NCI-H82 (cell line): ENCODE data around the gene FOXI1.
"Not testable (repeated sequence)": the region's sequence is repeated elsewhere in the genome, so short reads cannot be mapped to it uniquely, and the experiment has no call there.

Source experiments
- DNase-seq: peaks from one replicate; lab custom pipeline; 2025; lab: John Stamatoyannopoulos, UW

Gene FOXI1

DNA sequence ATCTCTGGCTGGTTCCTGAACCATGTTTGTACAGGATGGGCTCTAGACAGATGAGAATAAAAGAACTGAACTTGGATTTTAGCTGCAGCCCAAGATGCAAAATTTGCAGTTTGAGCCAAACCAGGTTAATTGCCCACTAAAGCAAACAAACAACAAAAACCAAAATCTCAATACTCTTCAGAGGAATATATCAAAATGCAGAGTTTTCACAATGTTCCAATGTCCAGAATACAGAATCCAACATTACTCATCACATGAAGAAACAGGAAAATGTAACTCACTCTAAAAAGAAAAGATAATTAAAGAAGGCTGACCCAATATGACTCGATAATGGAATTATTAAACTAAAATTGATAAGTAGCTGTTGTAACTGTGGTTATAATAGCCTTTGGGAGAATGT lies 20.4 kb downstream of the FOXI1 start:
- DNase-seq, result no peak

DNA sequence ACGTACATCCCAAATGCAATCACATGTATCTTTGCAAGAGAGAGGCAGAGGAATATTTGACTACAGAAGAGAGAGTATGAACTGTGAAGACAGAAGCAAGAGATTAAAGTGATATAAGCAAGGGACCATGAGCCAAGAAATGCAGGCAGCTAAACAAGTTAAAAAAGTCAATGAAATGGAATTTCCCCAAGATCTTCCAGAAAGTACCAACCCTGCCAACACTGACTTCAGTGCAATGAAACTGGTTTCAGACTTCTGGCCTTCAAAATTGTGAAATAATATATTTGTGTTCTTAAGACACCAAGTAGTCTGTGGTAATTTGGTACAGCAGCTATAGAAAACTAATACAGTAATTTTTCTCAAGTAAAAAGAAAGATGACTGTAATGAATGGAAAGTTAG lies 20.9 kb downstream of the FOXI1 start:
- DNase-seq, result no peak

DNA sequence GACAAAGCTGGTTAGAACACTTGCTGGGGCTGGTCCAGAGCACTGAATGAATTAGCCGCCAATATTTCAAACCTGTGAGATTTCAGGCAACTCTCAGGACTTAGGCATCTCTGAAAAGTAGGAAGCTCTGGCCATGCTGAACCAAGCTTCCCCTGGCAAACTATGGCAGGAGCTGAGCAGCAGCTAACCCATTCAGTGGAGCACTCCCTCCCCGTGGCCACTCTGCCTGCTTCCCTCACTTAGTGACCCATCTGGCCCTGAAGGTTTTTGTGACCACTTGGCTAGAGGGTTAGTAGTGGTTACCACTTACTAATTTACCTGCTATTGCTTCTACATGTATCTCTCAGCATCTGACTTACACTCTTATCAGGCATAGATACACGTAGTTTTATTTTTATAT lies 25.5 kb downstream of the FOXI1 start:
- DNase-seq, result no peak

DNA sequence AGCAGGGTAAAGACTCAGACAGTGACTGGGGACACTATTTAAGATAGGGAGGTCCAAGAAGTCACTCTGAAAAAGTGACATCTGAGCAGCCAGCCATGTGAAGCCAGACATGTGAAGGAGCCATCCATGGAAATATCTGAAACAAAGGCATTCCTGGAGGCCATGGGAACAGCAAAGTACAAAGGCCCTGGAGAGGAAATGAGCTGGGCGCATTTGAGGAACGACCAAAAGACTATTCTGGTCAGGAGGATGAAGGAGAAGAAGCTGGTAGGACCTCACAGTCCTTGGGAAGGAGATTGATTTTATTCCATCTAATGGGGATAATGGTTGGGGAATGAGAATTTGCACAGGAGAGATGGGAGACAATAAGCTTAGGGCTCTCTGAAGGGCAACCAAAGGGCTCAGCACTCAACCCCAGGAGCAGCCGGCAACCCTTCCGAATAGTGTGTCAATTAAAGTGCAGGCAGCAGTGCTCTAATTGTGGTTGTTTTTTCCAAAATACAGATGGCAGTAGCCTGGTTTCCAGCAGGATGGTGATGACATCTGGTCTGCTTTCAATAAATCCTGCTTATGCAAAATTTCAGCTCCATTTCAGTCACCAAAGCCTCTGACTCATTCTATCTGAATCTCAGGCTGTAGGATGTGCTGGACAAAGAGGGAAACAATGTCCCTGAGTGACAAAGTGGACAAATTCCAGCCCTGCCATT lies 26.7 kb downstream of the FOXI1 start:
- peak; percentile 20 for DNase-seq

DNA sequence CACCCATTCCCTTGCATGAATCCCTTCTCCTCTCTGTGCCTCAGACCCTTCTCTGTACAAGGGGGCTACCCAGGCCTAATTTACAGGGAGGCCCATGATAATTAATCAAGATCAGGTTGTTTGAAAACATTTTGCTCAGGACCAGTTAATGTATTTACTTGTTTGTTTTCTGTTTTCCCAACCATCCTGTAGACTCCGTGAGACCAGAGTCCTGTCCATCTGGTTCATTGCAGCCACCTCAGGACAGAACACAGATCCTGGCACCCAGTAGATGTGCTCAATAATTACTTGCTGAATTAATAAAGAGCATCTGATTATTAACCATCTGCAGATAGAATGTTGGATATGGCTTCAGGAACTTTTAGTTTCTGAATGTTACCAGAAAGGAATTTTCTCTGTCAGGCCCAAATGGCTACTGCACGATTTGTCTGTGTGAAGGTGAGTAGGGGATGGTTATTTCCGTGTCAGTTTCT lies 27.3 kb downstream of the FOXI1 start:
- DNase-seq, result no peak

DNA sequence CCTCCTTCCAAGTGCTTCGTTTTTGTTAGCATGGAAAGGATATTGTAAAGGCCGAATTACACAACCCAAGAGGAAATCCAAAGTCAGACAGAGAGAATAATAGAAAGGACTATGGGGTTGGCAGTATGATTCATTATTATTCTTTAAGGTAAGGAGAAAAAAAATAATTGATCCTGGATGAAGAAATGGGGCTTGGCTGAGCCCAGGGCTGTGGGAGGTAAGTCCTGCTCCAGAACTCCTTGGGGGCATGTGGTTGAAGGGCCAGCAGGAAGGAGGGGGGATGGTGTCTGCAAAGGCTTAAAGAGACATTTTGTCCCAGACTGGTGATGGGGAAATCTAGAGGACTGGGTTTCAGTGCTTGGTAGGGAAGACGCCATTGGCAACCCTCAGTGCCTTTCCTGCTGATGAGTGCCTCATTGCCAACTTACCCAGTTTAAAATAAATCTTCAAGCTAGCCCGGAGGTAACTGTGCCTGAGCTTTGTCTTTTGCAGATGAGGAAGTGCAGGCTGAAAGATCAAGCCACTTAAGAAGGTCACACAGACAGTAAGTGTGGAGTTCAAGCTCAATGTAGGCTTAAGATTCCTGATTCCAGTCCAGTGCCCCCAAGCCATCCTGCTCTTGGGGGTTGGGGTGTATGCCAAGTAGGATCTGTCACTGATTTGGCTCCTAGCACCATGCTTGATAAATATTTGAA lies 30.2 kb downstream of the FOXI1 start:
- no peak for DNase-seq

DNA sequence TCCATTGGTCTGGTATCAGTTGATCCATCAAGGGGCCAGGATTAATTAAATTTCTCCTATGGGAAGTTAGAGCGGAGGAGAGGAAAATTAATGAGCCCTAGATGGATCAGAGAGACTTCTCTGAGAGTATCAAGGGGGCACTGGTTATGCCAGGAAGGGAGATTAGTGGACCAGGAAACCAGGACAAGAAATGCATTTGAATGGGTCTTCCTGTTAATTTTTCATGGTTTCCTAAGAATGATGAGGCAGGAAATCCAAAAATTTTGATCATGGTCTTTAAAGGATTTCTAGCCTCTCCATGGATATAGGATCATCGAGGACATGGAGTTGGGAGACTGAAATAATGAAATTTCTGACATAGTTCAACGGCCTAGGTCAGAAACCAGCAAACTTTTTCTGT lies 30.8 kb downstream of the FOXI1 start:
- DNase-seq, result no peak

DNA sequence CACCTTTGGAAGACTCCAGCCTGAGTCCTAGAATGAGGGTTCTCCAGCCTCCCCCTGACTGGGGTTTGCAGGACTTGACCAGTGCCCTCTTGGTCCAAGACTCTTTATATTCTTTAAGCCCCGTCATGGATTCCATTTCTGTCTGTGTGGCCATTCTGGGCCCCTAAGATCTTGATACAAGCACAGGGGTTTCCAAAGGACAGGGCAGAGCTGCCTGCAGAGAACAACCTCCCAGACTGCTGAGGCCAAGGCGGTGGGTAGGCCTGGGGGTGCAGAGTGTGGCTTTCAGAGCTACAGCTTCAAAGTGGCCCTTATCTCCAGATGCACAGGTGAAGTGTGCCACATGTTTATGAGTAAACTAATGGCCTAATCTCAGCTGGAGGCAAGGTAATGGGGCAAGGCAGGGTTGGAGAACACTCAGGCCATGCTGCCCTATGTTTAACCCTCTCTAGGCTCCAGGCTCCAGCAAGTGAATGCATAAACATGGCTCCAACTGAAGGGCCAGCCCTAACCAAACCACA lies 32.1 kb downstream of the FOXI1 start:
- no peak for DNase-seq

DNA sequence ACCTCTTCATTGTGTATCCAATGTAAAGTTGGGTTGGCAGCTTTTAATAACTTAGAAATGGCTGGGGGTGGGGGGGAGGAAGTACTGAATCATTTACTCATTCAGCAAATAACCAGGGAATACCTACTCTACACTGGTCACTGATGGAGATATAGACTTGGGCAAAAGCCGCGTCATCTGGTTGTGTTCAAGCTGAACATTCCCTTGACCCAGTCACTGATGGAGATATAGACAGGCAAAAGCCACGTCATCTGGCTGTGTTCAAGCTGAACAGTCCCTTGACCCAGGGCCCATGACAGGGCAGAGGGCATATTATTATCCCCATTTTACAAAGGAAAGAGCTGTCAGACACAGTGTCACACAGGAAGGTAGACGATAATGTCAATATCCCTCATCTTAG lies 32.6 kb downstream of the FOXI1 start:
- DNase-seq, result no peak

DNA sequence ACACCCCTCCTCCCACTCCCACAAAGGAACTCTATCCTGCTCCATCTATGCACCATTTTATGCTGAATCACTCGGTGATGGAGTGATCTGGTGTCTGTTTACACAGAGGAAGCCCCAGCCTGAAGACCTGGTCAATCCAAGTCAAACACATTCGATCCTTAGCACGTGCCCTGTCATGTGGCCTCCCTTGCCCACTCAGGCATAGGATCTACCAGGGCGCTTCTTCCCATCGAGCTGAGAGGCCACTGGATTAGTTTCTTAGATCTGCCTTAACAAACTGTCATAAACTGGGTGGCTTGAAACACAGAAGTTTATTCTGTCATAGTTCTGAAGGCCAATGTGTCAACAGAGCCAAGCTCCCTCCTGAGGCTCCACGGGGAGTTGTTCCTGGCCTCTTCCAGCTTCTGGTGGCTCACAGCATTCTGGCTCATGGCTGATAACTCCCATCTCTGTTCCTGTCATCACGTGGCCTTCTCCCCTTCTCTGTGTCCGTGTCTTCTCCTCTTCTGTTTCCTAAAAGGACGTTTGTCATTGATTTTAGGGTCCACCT lies 34.2 kb downstream of the FOXI1 start:
- DNase-seq, result no peak

DNA sequence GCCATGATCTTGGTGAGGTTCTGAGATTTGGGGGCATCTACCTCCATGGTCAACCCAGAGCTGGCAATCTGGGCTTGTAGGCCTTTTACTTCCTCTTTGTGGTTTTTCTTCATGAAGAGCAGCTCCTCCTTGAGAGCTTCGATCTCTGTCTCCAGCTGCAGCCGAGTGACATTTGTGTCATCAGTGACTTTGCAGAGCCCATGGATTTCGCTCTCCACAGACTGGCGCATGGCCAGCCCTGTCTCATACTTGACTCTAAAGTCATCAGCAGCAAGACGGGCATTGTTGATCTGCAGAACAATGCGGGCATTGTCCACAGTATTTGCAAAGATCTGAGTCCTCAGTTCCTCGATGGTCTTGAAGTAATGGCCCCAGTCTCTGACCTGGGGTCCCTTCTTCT lies 35.5 kb downstream of the FOXI1 start:
- not testable (repeated sequence) for DNase-seq

DNA sequence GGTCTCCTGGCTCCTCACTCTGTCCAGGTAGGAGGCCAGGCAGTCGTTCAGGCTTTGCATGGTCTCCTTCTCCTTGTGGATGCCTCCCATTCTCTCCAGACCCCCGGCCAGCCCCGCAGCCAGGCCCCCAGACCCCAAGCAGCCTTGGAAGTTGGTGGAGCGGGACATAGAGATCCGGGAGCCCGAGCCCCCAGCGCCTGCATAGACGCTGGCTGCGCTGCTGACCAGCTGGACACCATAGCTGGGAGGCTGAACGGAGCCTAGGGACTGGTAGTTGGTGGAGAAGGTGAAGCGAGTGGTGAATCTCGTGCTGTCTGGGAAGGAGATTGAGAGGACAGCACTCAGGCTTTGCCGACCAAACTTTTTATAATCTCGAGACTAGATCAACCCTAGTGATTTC lies 35.9 kb downstream of the FOXI1 start:
- DNase-seq, result no peak

DNA sequence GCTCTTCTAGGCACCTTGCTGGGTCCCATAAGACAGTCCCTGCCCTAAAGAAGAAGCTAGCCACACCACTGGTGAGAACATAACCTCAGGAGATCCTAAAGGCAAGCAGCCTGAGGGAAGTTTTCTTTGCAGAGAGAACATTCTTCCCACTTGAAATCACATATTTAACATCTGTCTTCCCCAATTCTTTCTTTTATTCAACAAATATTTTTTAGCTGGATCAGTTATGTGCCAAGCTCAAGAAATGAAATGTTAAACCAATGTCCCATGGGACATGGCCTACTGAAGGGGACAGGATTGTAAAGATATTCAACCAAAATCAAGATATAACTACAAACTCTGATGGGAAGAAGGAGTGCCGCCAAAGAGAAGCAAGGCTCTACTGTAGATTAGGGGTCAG lies 36.5 kb downstream of the FOXI1 start:
- DNase-seq, result no peak

DNA sequence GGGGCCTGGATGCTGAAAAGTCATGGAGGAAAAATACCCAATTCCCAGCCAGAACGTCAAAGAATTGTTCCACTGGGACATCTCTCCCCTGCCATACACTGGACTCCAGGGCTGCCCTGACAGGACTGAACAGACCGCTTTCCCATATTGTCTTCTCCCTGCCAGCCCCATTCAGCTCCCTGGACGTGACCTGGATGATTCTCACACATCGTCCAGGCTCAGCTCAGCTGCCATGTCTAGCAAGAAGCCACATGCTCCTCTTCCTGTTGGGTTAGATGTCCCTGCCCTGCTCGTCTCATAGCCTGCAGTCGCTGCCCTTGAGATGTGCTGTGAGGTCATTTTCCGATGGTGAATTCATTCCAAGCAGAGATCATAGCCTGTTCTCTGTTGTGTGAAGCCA lies 37.4 kb downstream of the FOXI1 start:
- no peak for DNase-seq

DNA sequence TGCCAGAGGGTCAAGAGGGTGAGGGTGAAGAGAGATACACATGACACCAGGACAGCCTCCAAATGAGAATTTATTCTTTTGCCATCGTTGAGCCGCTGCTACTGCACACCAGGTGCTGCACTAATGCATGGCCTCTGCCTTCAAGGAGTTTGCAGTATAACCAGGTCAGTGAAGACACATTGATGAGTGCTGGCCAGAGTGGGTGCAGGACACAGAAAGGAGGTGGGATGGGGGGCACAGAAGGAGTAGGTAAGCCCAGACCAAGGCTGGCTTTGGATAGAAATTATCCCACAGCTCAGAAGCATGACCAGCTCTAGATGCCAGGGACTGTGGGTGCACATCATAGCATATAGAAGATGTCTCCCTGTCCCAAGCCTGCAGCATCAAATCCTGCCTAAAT lies 38.0 kb downstream of the FOXI1 start:
- DNase-seq, result no peak

DNA sequence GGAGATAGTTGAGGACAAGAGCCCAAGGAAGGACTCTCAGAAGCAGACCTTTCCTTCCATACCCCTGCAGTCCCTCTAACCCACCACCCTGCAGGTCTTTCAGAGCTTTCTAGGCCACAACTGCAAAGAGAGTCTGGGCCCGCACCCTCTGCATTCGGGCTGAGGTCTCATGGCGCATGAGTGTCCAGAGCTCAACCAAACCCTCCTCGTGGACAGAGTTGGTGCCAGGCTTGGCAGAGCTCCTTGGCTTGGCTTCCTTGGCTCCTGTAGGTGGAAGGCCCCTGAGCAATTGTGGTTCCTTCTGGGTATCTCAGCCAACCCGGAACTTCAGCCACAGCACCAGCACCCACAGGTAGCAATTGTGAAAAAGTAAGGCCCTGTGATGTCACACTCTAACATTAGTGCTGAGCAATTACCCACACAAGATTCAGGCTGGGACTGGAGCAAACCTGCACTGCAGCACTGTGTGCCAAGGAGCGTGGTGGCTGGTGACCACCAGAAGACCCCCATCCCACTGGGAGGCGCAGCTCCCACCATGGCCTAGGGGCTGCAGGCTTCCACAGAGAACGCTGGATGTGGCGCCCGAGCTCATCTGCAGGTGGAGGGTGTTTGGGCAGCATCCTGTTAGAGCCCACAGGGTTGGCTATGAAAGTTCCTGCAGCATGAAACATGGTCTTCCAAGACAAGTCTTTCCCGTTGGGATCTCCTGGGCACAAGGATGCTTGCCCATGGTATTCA lies 38.8 kb downstream of the FOXI1 start:
- no peak for DNase-seq

DNA sequence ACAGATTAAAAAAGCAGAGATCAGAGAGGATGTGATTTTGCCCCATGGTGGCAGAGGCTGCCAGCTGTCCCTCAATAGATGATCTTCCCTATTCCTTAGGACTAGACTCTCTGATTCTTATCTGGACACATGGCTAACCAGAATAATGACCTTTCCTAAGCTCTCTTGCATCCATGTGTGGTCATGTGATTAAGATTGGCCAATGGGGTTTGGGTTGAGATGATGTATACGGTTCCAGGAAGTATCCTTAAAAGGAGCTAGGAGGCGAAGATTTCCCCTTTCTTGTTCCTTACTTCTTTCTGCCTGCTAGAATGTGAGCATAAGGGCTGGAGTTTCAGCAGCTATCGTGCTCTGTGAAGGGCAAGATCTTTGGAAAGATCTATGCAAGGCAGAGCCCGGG lies 39.8 kb downstream of the FOXI1 start:
- peak; percentile 27 for DNase-seq

DNA sequence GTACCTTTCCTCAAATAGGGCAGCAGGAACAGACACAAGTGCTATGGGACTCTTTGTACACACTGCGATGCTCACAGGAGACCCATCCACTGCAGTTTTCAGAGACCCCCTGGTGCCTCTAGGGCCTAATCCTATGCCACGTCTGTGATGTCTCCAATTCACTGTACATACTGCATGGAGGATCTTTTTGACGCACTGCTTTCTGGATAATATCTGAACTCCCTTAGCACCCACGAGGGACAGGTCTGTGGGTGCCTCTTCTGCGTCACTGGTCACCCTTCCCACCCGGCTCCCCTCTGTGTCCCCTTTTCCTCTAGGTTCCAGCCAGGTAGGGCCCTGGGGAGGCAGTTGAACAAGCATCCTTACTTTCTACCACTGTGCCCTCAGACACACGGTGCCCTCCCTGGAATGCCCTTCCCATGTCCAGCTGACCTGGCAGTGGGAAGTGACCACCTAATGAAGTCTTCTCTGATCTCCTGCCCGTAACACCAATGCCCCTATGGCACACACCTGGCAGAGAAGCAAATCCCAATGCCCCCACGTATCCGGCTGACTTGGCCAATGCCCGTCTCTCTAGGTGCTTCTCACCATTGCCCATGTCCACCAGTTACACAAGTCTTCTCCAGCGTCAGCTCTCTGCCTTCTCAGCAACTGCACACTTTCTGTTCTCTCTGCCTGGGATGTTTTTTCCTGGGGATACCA lies 41.5 kb downstream of the FOXI1 start:
- DNase-seq, result no peak

DNA sequence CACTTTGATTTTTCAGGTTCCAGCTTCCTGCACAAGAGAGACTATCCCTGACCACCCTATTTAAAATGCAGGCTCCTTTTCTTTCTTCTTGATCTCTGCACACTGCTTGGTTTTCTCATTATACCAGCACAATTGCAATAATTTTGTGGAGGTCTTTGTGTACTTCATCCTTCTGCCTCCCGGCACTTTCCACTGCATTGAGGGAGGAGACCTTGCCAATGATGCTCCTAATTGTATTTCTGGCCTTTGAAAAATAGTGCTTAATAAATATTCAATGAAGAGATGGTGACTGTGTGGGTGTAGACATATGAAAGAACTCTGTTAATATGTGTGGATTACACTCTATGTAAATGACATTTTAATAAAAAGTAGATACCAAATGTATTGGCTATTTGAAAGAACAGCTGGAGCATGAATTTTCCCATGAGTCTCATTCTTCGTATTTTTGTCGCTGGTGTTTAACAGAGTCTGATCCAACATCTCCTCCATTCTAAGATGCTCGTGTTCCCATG lies 42.1 kb downstream of the FOXI1 start:
- DNase-seq, result no peak

DNA sequence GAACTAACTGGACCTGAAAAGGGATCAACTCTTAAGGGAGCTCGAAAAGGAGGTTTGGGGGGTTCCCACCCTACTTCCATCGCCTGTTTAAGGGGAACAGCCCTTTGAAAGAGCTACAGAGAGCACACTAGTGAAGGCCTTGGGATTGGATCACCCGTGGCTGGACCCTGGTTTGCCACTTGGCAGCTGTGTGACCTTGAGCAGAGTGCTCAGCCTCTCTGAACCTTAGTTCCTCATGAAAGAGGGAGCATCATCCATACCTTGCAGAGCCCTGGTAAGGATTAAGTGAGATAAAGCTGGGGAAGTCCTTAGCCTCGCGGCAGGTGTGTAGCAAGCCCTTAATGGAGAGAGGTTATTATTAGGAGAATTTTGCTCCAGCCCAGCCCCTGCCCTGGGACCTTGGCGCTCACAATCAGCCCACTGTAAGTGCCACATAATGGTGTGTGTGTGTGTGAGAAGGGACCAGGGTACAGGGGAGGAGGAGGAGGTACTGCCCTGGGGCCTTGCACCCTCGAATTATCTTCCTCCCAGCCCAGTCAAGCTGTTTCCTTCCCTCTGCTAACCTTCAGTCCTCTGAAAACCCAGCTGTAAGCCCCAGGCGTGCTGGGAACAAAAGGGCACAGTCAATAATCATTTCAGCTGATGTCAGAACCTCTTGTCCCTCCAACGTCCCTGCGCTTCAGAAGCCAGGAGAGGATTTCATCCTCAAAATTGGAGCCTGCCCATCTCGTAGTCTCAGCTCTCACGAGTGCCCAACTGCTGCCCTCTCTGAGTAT lies 42.9 kb downstream of the FOXI1 start:
- no peak for DNase-seq

DNA sequence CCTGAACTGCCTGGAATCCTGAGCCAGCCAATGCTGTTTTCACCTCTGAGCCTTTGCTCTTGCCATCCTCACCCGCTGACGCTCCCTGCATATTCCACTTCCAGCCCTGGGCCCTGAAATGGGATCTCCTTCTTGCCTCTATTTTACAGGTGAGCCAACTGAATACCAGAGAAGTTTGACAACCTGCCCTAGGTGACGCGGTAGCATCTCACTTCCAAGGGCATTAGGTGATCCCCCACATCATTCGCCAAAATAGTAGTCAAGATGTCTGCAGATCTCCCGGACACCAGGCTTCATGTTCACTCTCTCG lies 43.5 kb downstream of the FOXI1 start:
- no peak for DNase-seq
